Right renal pelvis (tissue), 4 donors: Measurements from ENCODE around the gene SLC22A16. TPM values are rescaled to one million over a fixed set of nuclear protein-coding genes. Genes with fewer than 3 reads are reported as not detected.
A peak's percentile ranks its signal among the peaks of the same experiment; 100 is the strongest.
"Not testable (repeated sequence)": the region's sequence is repeated elsewhere in the genome, so short reads cannot be mapped to it uniquely, and the experiment has no call there.

Experiments used
- DNase-seq, 4 donors: peaks; one replicate each; pipeline ENCODE4 v3.0.0-alpha.2; 2013; ENCODE audit warnings: low read depth in 4 of 4, low spot score in 3 of 4, missing footprints in 1 of 4
- polyA plus RNA-seq, 4 donors: library from polyadenylated mRNA; unstranded; fragments of 120-200 nt; gene quantifications; one replicate each; pipeline ENCODE4 v1.2.1, GENCODE V29; 2013; ENCODE audit not compliant: insufficient read length in 4 of 4

Gene SLC22A16
- polyA plus RNA-seq, result under 1 TPM; 0.25 to 0.63 (median 0.38) TPM

DNA sequence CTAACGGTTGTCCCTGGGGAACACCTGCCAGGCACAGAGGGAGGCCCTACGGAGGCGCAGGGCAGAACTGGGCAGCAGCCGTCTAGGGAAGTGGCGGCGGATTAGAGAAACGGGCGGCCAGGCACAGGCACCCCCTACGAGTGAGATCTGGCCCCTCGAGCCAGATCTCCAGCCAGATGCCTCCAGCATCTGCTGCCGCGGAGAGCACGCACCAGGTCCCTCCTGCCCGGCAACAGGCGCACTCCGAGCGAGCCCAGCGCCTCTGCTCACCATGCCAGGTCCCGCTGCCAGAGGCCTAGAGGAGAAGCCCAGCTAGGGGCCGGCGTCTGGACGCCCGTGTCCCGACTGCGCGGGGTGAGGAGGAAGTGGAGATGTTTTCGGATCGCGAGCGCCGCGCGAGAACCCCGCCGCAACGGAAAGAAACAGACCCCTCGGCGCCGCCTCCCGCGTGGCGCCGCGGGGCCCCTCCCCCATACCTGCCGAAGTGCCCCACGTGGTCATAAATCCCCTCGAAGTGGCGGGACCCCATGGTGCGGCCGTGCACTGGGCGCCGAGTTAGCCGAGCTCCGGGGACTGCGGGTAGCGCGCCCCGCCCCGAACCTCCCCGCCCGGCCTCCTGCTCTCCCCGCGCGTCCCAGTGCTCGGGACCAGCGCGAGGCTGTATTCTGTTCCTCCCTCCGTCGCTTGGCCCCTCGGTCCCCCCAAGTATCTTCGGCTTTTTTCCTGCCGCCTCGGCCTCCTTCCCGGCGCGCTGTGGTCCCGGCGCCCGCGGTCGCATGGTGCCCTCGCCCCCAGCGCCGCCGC, at the start of gene SLC22A16:
Gene SLC22A16 (minus strand): TSS at position 568 of the 804 bp plus-strand sequence. CDS start 39 bp downstream, at position 529.
- DNase-seq, result no peak

GRCh38 chr6:110525001-110525400, 48.6 kb upstream of the SLC22A16 start:
- DNase-seq, result no peak

GRCh38 chr6:110524305-110524704, 47.9 kb upstream of the SLC22A16 start:
- no peak for DNase-seq

DNA sequence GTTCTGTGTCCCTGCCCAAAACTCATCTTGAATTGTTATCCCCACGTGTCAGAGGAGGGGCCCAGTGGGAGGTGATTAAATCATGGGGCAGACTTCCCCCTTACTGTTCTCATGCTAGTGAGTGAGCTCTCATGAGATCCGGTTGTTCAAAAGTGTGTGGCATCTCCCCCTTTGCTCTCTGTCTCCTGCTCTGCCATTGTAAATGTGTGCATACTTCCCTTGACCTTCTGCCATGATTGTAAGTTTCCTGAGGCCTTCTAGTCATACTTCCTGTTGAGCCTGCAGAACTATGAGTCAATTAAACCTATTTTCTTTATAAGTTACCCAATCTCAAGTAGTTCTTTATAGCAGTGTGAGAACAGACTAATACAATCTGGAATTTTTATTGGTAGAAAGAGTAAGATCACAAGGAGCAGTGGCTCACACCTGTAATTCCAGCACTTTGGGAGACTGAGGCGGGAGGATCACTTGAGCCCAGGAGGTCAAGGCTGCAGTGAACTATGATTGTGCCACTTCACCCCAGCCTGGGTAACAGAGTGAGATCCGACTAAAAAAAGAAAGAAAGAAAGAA, 47.1 kb upstream of the SLC22A16 start:
- DNase-seq, result no peak

GRCh38 chr6:110522427-110522826, 46.0 kb upstream of the SLC22A16 start:
- no peak for DNase-seq

DNA sequence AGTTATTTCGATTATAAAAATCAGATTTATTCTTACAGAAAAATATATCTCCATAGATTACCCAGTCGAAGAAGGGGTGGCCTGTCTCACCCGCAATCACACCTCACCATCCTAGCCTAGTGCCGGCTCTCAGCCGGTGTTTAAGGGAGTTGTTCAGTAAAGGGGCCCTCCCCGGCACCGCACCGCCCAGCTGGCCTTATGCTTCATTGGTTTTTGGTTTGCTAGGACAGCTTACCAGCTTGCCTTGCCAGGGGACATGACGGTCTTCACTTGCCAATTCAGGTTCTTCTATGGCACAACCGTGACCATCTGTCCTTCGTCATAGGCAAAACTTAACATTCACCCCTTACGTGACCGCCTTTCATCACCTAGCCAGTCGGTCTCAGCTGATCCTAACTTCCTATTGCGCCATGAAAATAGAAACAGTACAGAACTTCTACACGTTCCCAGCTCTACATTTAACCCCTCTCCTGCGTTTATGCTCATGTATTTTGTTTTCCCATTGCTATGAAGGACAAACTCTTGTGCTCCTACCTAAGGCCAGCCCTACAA, 44.7 kb upstream of the SLC22A16 start:
- DNase-seq, result no peak

DNA sequence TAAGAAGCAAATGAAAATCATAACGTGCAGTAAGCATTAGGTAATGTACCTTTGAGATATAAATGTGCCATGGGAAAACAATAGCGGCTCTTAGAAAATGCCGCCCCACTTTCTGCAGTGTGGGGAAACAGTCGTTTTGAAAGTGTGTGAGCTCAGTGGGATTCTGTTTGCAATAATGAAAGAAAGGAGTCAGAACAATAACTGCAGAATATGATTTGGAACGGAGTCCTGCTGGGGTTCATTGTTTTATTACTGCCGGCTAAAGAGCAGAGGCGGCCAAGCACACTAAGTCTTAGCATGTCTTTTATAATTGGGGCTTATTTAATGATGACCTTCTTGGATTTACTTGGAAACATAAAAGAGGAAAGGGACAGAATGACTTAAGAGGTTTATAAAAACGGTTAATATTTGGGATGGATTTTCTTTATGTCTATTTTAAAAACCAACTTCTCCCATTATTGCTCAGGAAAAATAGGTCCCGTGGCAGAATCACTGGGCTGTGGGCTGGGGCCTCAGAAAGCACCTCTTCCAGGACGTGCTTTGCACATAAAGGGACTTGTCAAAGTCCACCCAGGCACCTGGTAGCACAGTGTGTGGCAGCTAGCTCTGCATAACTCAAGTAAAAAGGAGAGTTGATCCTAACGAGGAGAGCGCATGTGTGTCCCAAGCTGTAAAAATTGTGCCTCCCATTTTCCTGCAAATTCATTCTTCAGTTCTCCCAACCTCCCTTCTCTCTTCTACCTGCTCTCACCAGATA, 44.0 kb upstream of the SLC22A16 start:
- no peak for DNase-seq

DNA sequence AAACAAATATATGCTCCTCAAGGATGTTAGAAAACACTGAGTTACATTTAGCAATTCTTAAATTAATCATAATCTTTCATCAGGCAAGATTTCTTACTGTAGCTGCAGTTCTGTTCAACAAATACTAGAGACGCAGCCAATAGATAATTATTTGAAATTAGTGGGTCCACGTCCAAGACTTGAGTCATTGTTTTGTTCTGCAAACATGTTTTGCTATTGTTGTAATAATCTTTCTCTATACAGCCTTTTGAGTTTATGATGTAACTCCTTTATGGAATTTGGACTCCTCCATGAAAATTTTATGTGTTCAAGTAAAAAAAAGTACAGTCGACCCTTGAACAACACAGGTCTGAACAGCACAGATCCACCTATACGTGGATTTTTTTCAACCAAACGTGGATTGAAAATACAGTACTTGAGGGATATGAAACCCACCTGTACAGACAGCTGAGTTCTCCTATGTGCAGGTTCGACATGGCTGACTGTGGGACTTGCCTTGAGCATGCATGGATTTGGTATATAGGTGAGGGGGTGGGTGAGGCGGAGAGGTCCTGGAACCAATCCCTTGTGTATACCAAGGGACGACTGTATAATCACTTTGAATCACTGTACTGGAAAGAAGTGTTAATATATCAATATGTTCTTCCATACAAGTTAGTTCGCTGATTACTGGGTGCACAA, 41.3 kb upstream of the SLC22A16 start:
- DNase-seq, result no peak

DNA sequence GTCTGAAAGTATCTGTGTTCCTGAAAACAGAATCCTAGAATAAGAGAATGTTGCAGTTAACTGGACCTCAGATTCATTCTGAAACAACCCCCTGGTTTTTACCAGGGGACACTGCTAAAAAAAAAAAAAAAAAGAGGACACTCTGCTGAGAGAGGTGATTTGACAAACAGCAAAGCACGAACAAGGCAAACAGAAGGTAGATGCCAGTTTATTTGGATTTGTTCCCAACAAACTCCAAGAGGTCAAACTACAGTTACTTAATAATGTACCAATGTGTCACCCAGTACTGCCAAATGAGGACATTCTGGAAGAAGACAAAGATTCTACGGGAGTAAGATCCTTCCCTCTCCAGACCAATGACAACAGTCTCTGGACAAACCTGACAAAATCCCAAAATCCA, 40.6 kb upstream of the SLC22A16 start:
- no peak for DNase-seq

DNA sequence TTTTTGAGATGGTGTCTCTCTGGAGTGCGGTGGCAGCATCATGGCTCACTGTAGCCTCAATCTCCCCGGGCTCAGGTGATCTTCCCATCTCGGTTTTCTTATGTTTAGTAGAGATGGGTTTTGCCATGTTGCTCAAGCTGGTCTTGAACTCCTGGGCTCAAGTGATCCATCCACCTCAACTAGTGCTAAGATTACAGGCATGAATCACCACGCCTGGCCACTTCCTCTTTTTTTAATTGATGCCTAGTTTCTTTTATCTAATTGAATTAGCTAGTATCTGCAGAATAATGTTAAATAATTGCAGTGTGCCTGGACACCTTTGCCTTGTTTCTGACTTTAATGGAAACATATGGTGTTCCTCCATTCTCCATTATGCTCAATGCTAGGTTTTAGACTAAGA, 38.4 kb upstream of the SLC22A16 start:
- DNase-seq, result no peak

- DNase-seq, result no peak
These were observed 36.6 kb upstream of the SLC22A16 start for GRCh38 chr6:110512991-110513390.

DNA sequence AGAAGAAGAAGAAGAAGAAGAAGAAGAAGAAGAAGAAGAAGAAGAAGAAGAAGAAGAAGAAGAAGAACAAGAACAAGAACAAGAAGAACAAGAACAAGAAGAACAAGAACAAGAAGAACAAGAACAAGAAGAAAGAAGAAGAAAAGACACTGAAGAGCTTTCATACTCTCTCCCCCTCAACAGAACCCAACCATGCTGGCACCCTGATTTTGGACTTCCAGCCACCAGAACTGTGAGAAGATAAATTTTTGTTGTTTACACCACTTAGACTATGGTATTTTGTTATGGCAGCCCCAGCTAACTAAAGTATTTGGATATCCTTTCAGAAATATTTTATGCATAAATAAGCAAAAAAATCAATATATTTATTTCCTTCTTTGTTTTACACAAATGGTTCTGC, 36.1 kb upstream of the SLC22A16 start:
- DNase-seq, result not testable (repeated sequence)

DNA sequence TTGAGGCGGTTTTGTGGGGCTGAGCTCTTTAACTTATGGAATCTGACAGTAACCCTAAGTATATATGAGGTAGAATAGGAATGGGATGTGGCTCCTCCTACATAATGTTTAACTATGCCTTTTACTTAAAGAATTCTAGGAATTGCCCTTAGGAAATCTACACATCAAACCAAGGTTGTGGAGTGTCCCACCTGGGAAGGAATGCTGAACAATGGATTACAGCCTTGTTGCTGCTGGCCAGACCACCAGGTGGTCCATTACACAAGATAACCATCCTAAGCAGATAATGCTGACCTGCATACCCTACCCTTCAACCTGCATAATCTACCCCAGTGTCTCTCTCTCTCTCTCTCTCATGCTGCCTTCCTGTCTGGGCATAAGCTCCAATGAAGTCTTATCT, 35.0 kb upstream of the SLC22A16 start:
- DNase-seq, result no peak

GRCh38 chr6:110509617-110510241, 33.3 kb upstream of the SLC22A16 start:
- DNase-seq, result no peak

DNA sequence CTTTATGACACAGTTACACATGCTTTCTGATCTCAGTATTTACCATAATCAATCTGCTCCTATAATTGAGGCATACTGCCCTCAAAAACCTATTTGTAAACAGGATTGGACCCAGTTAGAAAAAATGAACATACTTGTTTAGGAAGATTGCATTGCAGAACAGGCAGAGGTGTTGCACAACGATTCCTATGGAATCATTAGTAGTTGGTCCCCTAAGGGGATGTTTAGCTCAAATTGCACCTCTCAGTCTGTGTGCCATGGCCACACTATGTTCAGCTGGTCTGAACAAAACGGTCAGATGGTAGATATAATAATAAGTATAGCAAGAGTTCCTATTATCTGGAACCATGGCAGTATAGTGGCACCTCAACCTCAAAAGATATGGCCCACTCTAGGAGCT, 28.5 kb upstream of the SLC22A16 start:
- DNase-seq, result not testable (repeated sequence)

DNA sequence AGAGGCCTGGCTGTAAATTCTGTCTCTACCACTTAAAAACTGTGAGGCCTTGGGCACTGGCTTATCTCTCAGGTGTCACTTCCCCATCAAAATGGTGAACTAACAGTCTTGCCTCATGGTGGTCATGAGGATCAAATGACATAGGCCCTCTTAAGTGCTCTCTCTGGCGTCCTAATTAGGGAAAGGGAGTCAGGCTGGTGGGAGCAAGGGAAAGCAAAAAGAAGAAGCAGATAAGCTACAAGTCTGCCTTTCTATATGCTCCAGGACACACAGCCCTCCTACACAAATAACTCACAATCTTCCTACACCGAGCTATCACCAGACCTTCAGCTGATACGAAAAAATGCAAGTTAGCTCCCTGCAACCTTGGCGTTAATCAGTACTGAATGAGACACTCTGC, 19.5 kb upstream of the SLC22A16 start:
- no peak for DNase-seq

DNA sequence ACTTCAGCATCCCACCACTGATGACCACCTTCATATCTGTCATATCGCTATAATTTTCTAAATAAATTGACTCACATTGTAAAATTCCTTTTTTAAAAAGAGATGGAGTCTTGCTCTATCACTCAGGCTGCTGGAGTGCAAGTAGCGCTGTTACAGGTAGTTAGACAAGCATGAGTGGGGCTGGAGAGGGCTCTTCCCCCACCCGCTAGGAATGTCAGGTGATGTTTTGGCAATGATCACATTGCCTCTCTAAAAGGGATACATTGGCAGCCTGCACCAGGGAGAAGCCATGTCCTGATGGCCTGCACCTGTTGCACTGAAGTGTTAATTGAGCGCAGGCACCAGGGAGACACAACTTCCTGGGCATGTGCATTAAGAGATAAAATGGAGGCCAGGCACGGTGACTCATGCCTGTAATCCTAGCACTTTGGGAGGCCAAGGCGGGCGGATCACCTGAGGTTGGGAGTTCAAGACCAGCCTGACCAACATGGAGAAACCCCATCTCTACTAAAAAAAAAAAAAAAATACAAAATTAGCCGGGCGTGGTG, 16.9 kb upstream of the SLC22A16 start:
- no peak for DNase-seq

DNA sequence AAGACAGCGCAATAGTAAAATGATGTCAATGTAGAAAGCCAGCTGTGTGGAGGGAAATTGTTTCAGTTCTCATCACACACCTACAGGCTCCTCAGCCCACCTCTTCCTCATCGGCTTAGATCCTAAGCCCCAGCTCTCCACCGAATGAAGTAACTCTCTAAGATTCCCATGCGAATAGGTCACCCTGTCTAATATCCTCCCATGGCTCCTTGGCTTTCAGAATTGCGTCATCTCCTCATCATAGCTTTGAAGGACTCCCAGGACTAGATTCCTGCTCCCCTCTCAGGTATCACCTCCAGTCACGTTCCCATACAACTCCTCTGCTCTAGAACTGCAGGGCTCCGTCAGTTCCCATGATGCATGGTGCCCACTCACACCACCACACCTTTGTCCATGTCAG, 16.2 kb upstream of the SLC22A16 start:
- no peak for DNase-seq

DNA sequence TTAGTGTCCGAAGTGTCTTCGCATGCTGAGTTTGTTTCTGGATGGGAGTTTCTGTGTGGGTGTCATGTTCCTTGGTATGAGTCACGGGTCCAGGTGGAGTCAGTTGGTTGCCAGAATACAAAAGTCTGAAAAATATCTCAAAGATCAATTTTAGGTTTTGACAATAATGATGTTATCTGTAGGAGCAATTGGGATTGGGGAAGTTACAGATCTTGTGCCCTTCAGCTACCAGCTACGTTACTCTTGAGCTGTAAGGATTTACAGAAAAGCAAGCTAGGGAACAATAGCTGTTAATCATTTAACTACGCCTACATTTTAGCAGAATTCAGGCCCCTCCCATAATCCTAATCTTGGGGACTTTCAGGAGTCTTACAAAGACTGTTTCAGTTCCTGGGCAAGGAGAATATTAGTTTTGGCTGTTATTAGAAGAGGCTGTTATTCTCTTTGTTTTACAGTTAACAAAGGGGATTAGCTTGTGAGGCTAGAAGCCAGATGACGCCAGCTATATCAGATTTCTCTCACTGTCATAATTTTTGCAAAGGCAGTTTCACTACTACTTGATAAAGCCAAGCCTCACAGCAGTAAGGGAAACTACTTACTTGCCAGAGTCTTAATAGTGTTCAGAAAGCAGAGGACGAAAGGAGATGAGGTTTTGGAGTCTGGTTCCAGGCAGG, 15.4 kb upstream of the SLC22A16 start:
- DNase-seq, result peak; percentile 39 to 65 (median 51)
